Measurements from ENCODE around the gene ADAM23.

The ADAM23 gene

DNA sequence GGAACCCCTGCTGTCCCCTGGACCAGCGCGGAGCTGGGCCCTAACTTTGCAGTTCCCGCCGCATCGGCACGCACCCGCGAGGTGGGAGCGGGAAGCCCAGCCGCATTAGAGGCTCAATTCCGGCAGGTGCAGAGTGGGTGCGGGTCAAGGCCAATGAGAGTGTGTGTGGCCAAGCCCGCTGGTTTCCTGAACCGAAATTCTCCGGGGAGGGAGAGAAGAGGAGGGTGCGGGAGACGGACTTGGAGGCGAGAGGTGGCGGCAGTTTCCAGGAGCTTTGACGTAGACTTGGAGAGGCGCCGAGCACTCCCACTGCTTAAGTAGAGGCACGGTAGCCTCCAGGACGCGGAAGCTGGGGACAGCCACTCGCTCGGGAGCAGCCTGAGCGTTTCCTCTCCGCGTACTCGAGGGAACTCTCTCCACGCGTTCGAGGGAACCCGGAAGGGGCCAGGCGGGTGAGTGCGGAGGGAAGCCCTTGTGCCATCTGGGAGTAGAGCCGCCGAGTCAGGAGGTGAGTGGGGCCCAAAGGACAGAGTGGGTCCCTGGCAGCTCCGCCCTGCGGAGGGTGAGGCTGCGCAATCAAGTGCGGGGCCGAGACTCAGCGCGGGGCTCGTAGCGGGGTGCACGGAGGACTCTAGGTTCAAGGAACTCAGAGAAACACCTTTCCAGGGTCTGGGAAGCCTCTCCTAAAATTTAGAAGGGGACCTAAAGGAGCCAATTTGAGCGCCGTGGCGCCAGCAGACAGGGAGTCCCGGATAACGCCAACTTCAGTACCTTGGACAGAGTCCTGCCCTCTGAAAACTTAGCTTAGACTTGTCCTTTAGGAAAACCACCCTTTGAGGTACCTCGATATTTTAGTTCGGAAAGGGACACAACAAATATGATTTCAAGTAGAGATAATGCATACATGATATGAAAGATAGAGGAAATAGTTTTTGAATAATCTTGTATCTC is 199.0 kb downstream of the ADAM23 start, which contains the start of gene FAM237A:
TSS of gene FAM237A (plus strand) at position 413 of the 951 bp plus-strand sequence. CDS start 1,750 bp downstream, outside the sequence.
- H3K36me3 ChIP-seq (ENCODE audit: control insufficient read depth in 5 of 5, insufficient read depth in 5 of 5, low read length in 5 of 5) = no peaks in the 10 kb centered on the region
- peak within 1 kb of the TSS in 1 of 5 donors; percentile 7 for H3K4me3 ChIP-seq (ENCODE audit: low read depth in 1 of 5, low read length in 5 of 5)
- H3K9ac ChIP-seq (ENCODE audit: low read length in 5 of 5) = no peak within 1 kb of the TSS
- peaks cover 15 to 18% (median 17%) of the 10 kb centered on the region in 5 donors for H3K27me3 ChIP-seq (ENCODE audit: control insufficient read depth in 5 of 5, insufficient read depth in 4 of 5, low read length in 5 of 5)
- H3K9me3 ChIP-seq (ENCODE audit: control insufficient read depth in 5 of 5, low read length in 5 of 5) = peaks cover 0 to 2% (median 0%) of the 10 kb centered on the region in 5 donors
- no peak within 1 kb of the TSS for H3K27ac ChIP-seq (ENCODE audit: low read depth, low read length)
- peaks cover 0 to 7% (median 0%) of the 10 kb centered on the region in 5 donors for H3K4me1 ChIP-seq (ENCODE audit: control insufficient read depth in 5 of 5, insufficient read depth in 5 of 5, low read length in 5 of 5)

DNA sequence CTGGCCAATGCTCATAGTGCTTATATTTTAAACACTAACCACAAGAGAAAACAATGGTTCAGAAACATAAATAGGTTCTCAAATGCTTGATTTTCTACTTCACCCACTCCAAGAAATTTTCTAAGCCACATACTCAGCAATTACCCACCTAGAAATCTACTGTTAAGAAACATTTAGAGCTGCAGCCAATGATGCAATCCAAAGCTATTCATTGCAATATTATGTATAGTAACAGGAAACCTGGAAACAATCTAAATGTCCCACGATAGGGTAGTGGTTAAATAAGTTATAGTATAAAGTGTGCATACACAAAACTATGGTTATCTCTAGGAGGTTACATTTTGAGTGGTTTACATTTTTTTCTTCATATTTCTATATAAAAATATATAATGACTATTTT is 204.7 kb downstream of the ADAM23 start:
- Histone ChIP-seq H3K36me3 (ENCODE audit: control insufficient read depth in 5 of 5, insufficient read depth in 5 of 5, low read length in 5 of 5) (no peaks in the 10 kb centered on the region), H3K27ac (ENCODE audit: low read depth, low read length) (no peak overlapping the region), H3K27me3 (ENCODE audit: control insufficient read depth in 5 of 5, insufficient read depth in 4 of 5, low read length in 5 of 5) (peaks cover 0 to 4% (median 0%) of the 10 kb centered on the region in 5 donors), H3K4me3 (ENCODE audit: low read depth in 1 of 5, low read length in 5 of 5) (no peak overlapping the region), H3K4me1 (ENCODE audit: control insufficient read depth in 5 of 5, insufficient read depth in 5 of 5, low read length in 5 of 5) (no peaks in the 10 kb centered on the region), H3K9me3 (ENCODE audit: control insufficient read depth in 5 of 5, low read length in 5 of 5) (no peaks in the 10 kb centered on the region), H3K9ac (ENCODE audit: low read length in 5 of 5) (no peak overlapping the region)

DNA sequence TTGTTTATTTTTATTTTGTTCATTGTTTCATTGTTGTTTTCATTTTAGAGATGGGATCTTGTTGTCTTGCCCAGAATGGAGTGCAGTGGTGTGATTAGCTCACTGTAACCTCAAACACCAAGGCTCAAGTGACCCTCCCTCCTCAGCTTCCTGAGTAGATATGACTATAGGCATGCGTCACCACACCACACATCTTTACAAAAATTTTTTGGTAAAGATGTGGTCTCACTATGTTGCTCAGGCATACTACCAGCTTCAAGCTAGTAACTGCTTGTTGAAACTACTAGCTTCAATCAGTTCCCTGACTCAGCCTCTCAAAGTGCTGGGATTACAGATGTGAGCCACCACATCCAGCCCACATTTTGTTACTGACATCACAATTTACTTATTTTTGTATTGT is 213.8 kb downstream of the ADAM23 start:
- Histone ChIP-seq H3K9ac (ENCODE audit: low read length in 5 of 5) (no peak overlapping the region), H3K4me3 (ENCODE audit: low read depth in 1 of 5, low read length in 5 of 5) (no peak overlapping the region), H3K27ac (ENCODE audit: low read depth, low read length) (no peak overlapping the region), H3K9me3 (ENCODE audit: control insufficient read depth in 5 of 5, low read length in 5 of 5) (peaks cover 0 to 12% (median 0%) of the 10 kb centered on the region in 5 donors), H3K4me1 (ENCODE audit: control insufficient read depth in 5 of 5, insufficient read depth in 5 of 5, low read length in 5 of 5) (no peaks in the 10 kb centered on the region), H3K36me3 (ENCODE audit: control insufficient read depth in 5 of 5, insufficient read depth in 5 of 5, low read length in 5 of 5) (no peaks in the 10 kb centered on the region), H3K27me3 (ENCODE audit: control insufficient read depth in 5 of 5, insufficient read depth in 4 of 5, low read length in 5 of 5) (no peaks in the 10 kb centered on the region)

DNA sequence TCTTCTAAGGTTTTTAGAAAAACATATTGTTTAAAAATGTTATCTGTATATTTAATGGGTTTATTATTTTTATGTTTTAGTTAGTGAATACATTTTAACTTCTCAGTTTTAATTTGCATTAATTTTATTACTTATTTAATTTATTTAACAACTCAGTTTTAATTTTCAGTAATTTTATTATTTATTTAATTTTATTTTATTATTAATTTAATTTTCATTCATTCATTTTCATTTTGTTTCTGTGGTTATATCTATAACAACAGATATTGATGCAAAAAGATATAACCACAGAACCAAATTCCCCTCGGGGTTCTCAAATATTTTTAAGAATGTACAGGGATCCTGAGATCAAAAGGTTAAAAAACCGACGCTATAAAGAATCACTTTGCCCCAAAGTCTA is 221.9 kb downstream of the ADAM23 start:
- no peaks in the 10 kb centered on the region for H3K9me3 ChIP-seq (ENCODE audit: control insufficient read depth in 5 of 5, low read length in 5 of 5)
- H3K27ac ChIP-seq (ENCODE audit: low read depth, low read length) = no peak overlapping the region
- H3K9ac ChIP-seq (ENCODE audit: low read length in 5 of 5) = no peak overlapping the region
- H3K4me3 ChIP-seq (ENCODE audit: low read depth in 1 of 5, low read length in 5 of 5) = no peak overlapping the region
- no peaks in the 10 kb centered on the region for H3K36me3 ChIP-seq (ENCODE audit: control insufficient read depth in 5 of 5, insufficient read depth in 5 of 5, low read length in 5 of 5)
- H3K27me3 ChIP-seq (ENCODE audit: control insufficient read depth in 5 of 5, insufficient read depth in 4 of 5, low read length in 5 of 5) = no peaks in the 10 kb centered on the region
- no peaks in the 10 kb centered on the region for H3K4me1 ChIP-seq (ENCODE audit: control insufficient read depth in 5 of 5, insufficient read depth in 5 of 5, low read length in 5 of 5)
